Nephron (organoid): Measurements from ENCODE around the gene PLCH1.

ENCODE experiments used
- H3K27ac Mint-ChIP-seq, 3 experiments: 2 replicates each; pipeline ENCODE4 v1.8.0; 2020; ENCODE audit warnings: mixed read lengths in 3 of 3, mild to moderate bottlenecking in 2 of 3, moderate library complexity in 1 of 3
- H3K27me3 Mint-ChIP-seq: 2 replicates; pipeline ENCODE4 v1.8.0; 2021; ENCODE audit warnings: low read depth, mild to moderate bottlenecking, moderate library complexity, mixed read lengths
- H3K36me3 Mint-ChIP-seq: 2 replicates; pipeline ENCODE4 v1.8.0; 2020; ENCODE audit warnings: low read depth, mixed read lengths
- H3K4me1 Mint-ChIP-seq: 2 replicates; pipeline ENCODE4 v1.8.0; 2020; ENCODE audit warnings: mixed read lengths
- H3K4me3 Mint-ChIP-seq, 3 experiments: 2 replicates each; pipeline ENCODE4 v1.8.0; 2020; ENCODE audit warnings: mild to moderate bottlenecking in 3 of 3, mixed read lengths in 3 of 3, moderate library complexity in 2 of 3
- H3K9me3 Mint-ChIP-seq: 2 replicates; pipeline ENCODE4 v1.8.0; 2020; ENCODE audit warnings: mixed read lengths
- TF ChIP-seq, protein P1 (sequence below), 3 experiments: fragments of 200-600 bp; sonication (generic); IDR thresholded peaks; one replicate each; pipeline ENCODE4 v1.5.0; 2021; ENCODE audit warnings: antibody characterized with exemption in 3 of 3; ENCODE audit not compliant: unreplicated experiment in 3 of 3

Gene PLCH1

GRCh38 chr3:155420406-155420805 lies 324.5 kb downstream of the PLCH1 start:
- no peak overlapping the region for H3K4me3 Mint-ChIP-seq
- TF ChIP-seq, protein P1, sequence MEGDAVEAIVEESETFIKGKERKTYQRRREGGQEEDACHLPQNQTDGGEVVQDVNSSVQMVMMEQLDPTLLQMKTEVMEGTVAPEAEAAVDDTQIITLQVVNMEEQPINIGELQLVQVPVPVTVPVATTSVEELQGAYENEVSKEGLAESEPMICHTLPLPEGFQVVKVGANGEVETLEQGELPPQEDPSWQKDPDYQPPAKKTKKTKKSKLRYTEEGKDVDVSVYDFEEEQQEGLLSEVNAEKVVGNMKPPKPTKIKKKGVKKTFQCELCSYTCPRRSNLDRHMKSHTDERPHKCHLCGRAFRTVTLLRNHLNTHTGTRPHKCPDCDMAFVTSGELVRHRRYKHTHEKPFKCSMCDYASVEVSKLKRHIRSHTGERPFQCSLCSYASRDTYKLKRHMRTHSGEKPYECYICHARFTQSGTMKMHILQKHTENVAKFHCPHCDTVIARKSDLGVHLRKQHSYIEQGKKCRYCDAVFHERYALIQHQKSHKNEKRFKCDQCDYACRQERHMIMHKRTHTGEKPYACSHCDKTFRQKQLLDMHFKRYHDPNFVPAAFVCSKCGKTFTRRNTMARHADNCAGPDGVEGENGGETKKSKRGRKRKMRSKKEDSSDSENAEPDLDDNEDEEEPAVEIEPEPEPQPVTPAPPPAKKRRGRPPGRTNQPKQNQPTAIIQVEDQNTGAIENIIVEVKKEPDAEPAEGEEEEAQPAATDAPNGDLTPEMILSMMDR (IDR thresholded peaks at IDR 0.05; ENCODE audit: unreplicated experiment in 3 of 3), result no peak
- H3K9me3 Mint-ChIP-seq, result no peaks in the 10 kb centered on the region
- peaks cover 38% of the 10 kb centered on the region for H3K4me1 Mint-ChIP-seq
- no peaks in the 10 kb centered on the region for H3K36me3 Mint-ChIP-seq
- H3K27me3 Mint-ChIP-seq, result no peaks in the 10 kb centered on the region
- H3K27ac Mint-ChIP-seq, result peak overlapping the region; percentile 10 to 34 (median 19)

DNA sequence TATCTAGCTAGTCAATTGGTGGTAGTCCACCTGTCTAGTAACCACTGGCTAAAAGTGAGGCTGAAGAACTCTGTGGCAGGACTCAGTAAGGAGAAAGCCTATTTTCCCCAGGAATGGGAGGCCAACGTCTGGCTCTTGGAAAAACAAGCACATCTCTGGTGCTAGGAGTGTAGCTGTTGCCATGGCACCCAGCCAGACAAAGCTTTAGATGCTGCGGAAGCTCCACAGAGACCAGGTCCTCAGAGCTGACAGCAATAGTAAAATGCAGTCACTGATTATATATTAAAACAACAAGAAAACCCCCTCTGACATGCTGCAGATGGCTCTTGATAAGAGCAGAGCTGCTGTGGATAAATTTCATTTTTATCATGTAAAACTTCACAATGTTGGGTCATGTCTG lies 326.5 kb downstream of the PLCH1 start:
- Mint-ChIP-seq H3K36me3 (no peaks in the 10 kb centered on the region), H3K27me3 (no peaks in the 10 kb centered on the region), H3K4me1 (peaks cover 28% of the 10 kb centered on the region), H3K27ac (peak overlapping the region; percentile 36 to 78 (median 46)), H3K9me3 (no peaks in the 10 kb centered on the region), H3K4me3 (no peak overlapping the region)
- TF ChIP-seq, protein P1 (IDR thresholded peaks at IDR 0.05; ENCODE audit: unreplicated experiment in 3 of 3), result no peak

DNA sequence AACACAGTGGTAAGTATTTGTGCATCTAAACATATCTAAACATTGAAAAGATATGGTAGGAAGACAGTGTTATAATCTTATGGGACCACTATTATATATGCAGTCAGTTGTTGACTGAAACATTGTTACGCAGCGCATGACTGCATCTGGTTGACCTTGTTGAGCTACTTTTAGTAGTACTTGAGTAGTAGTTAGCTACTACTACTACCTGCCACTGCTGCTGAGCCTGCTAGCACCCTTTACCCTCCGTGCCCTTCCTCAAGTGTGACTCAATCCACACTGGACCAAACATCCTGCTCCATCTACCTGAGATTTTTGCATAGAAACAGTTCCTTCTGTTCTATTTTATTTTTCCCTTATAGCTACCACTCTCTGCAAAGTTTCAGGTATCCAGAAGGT lies 327.8 kb downstream of the PLCH1 start:
- TF ChIP-seq, protein P1 (IDR thresholded peaks at IDR 0.05; ENCODE audit: unreplicated experiment in 3 of 3), result no peak
- peaks cover 28% of the 10 kb centered on the region for H3K4me1 Mint-ChIP-seq
- no peaks in the 10 kb centered on the region for H3K27me3 Mint-ChIP-seq
- no peak overlapping the region for H3K27ac Mint-ChIP-seq
- H3K4me3 Mint-ChIP-seq, result no peak overlapping the region
- no peaks in the 10 kb centered on the region for H3K9me3 Mint-ChIP-seq
- H3K36me3 Mint-ChIP-seq, result no peaks in the 10 kb centered on the region

DNA sequence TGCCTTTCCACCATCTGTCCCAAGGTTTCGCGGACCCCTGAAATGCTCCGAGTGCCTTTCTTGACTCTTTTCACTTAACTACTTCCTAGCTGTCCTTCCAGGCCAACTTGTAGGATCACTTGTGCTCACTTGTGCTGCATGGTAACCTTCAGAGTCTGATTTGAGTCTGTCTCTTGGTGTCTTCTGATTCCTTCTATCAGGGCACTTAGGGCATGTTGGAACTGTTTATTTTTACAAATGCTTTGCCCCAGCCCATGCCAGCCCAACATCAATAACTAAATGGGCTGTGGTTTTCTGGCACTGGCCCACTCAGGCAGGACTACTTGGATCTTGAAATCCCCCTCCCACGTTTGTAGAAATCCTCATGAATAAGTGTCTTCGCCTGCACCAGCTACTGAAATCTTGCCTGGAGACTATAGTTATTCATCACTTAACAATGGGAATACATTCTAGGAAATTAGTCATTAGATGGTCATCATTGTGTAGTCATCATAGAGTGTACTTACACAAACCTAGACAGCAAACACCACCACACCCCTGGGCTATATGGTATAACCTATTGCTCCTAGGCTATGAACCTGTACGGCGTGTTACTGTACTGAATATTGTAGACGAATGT lies 328.3 kb downstream of the PLCH1 start:
- no peak overlapping the region for H3K4me3 Mint-ChIP-seq

GRCh38 chr3:155412904-155413303 lies 332.0 kb downstream of the PLCH1 start:
- Mint-ChIP-seq H3K27ac (no peak overlapping the region), H3K4me1 (peaks cover 2% of the 10 kb centered on the region), H3K9me3 (no peaks in the 10 kb centered on the region), H3K36me3 (no peaks in the 10 kb centered on the region), H3K27me3 (no peaks in the 10 kb centered on the region), H3K4me3 (no peak overlapping the region)
- TF ChIP-seq, protein P1 (IDR thresholded peaks at IDR 0.05; ENCODE audit: unreplicated experiment in 3 of 3), result no peak

More for the DNA sequence above, 328.3 kb downstream of the PLCH1 start:
- TF ChIP-seq, protein P1 (IDR thresholded peaks at IDR 0.05; ENCODE audit: unreplicated experiment in 3 of 3), result no peak
- Mint-ChIP-seq H3K27me3 (no peaks in the 10 kb centered on the region), H3K36me3 (no peaks in the 10 kb centered on the region), H3K4me1 (peaks cover 28% of the 10 kb centered on the region), H3K27ac (no peak overlapping the region), H3K9me3 (no peaks in the 10 kb centered on the region)
